Left ventricle myocardium inferior (tissue), 1 donor: Measurements from ENCODE around the gene BRD7. TPM values are rescaled to one million over a fixed set of nuclear protein-coding genes. Genes with fewer than 3 reads are reported as not detected.
"Not testable (repeated sequence)": the region's sequence is repeated elsewhere in the genome, so short reads cannot be mapped to it uniquely, and the experiment has no call there.

Experiments
- DNase-seq: peaks from one replicate; pipeline ENCODE4 v3.0.0-alpha.2; 2020
- H3K27ac ChIP-seq: fragments of 200-600 bp; replicated peaks from 2 replicates; pipeline ENCODE4 v1.8.0; 2021
- H3K27me3 ChIP-seq: fragments of 200-600 bp; 2 replicates; pipeline ENCODE4 v1.8.0; 2021; ENCODE audit warnings: low read depth
- H3K36me3 ChIP-seq: fragments of 200-600 bp; 2 replicates; pipeline ENCODE4 v1.8.0; 2021
- H3K4me1 ChIP-seq: fragments of 200-600 bp; 2 replicates; pipeline ENCODE4 v1.8.0; 2021
- H3K4me3 ChIP-seq: fragments of 200-600 bp; 2 replicates; pipeline ENCODE4 v1.8.0; 2021; ENCODE audit warnings: mild to moderate bottlenecking, moderate library complexity
- H3K9me3 ChIP-seq: fragments of 200-600 bp; replicated peaks from 2 replicates; pipeline ENCODE4 v1.8.0; 2021
- CTCF ChIP-seq: fragments of 200-600 bp; IDR thresholded peaks from 2 replicates; pipeline ENCODE4 v1.8.0; 2021; ENCODE audit warnings: antibody characterized with exemption, mild to moderate bottlenecking, borderline replicate concordance
- intact Hi-C: fragments of 100-400 bp; cut with micrococcal nuclease; formaldehyde crosslinking; loops from one replicate; pipeline ENCODE4 v1.11.0; 2022
- total RNA-seq: library from RNA; stranded (reverse); fragmentation: NEBNext Ultra II Directional; extraction: Animal tissue kit (Norgen Biotek cat#: 25700); gene quantifications from one replicate; pipeline ENCODE4 v1.2.1, GENCODE V29; 2021
- donor health status: DM: no; HTN: yes; CAD: no; lungs with severe emphysema.

Gene BRD7
- total RNA-seq, 1 donor from 2014 or later: 52.3 TPM

- H3K4me3 ChIP-seq: no peak overlapping the region
- no peak overlapping the region for H3K27ac ChIP-seq
- no peaks in the 10 kb centered on the region for H3K4me1 ChIP-seq
- H3K27me3 ChIP-seq: no peaks in the 10 kb centered on the region
- TF ChIP-seq CTCF: no peak
- H3K9me3 ChIP-seq: no peaks in the 10 kb centered on the region
- DNase-seq: no peak
- H3K36me3 ChIP-seq: peaks cover 68% of the 10 kb centered on the region
- intact Hi-C loops: loop anchor here (10.0 kb wide), 1 partner anchor 129 kb away; no protein-coding TSS in a partner anchor
Observed at GRCh38 chr16:50354082-50354481, 14.7 kb downstream of the BRD7 start.

- intact Hi-C loops: loop anchor here (10.0 kb wide), 1 partner anchor 127 kb away; no protein-coding TSS in a partner anchor
- H3K4me1 ChIP-seq: no peaks in the 10 kb centered on the region
- no peak for DNase-seq
- no peak overlapping the region for H3K27ac ChIP-seq
- no peak overlapping the region for H3K4me3 ChIP-seq
- no peaks in the 10 kb centered on the region for H3K27me3 ChIP-seq
- H3K36me3 ChIP-seq: peaks cover 63% of the 10 kb centered on the region
- TF ChIP-seq CTCF: no peak
- no peaks in the 10 kb centered on the region for H3K9me3 ChIP-seq
Observed at GRCh38 chr16:50351952-50352351, 16.8 kb downstream of the BRD7 start.

GRCh38 chr16:50351116-50351515, 17.7 kb downstream of the BRD7 start:
- Histone ChIP-seq H3K36me3 (peaks cover 63% of the 10 kb centered on the region), H3K4me1 (no peaks in the 10 kb centered on the region), H3K27me3 (no peaks in the 10 kb centered on the region), H3K9me3 (no peaks in the 10 kb centered on the region), H3K27ac (no peak overlapping the region), H3K4me3 (no peak overlapping the region)
- TF ChIP-seq CTCF: no peak
- intact Hi-C loops: loop anchor here (10.0 kb wide), 1 partner anchor 126 kb away; no protein-coding TSS in a partner anchor
- DNase-seq: no peak

- H3K4me1 ChIP-seq, H3K4me3 ChIP-seq, DNase-seq, intact Hi-C loops, H3K27ac ChIP-seq, H3K9me3 ChIP-seq, H3K27me3 ChIP-seq: not testable (repeated sequence)
- peaks cover 49% of the 10 kb centered on the region for H3K36me3 ChIP-seq
Observed at GRCh38 chr16:50345210-50345609, 23.6 kb downstream of the BRD7 start.

- H3K27ac ChIP-seq, H3K9me3 ChIP-seq, intact Hi-C loops, H3K4me3 ChIP-seq, H3K4me1 ChIP-seq, DNase-seq, H3K27me3 ChIP-seq: not testable (repeated sequence)
- H3K36me3 ChIP-seq: peaks cover 47% of the 10 kb centered on the region
Observed at GRCh38 chr16:50343566-50343965, 25.2 kb downstream of the BRD7 start.

GRCh38 chr16:50340578-50340977, 28.2 kb downstream of the BRD7 start:
- Histone ChIP-seq H3K4me3 (no peak overlapping the region), H3K4me1 (peaks cover 3% of the 10 kb centered on the region), H3K27ac (no peak overlapping the region), H3K27me3 (no peaks in the 10 kb centered on the region), H3K9me3 (no peaks in the 10 kb centered on the region), H3K36me3 (peaks cover 53% of the 10 kb centered on the region)
- DNase-seq: no peak
- no peak for TF ChIP-seq CTCF
- intact Hi-C loops: no loop called here
